Endothelial cell of umbilical vein (primary cell): ENCODE results near the gene SPATA18. TPM values are rescaled to one million over a fixed set of nuclear protein-coding genes. Genes with fewer than 3 reads are reported as not detected.

ENCODE experiments used
- BruUV-seq: library from RNA; stranded (reverse); fragments of 400-500 nt; replicated peaks from 2 replicates; lab custom pipeline; 2021; lab: Mats Ljungman, UMichigan
- CTCF ChIA-PET: fragments of 300-600, 350-600 bp; sonication (Branson Sonifier 250); formaldehyde crosslinking; loops from one replicate; lab custom pipeline; 2021; ENCODE audit warnings: antibody characterized with exemption, inconsistent platforms; lab: Charles Lee
- POLR2A ChIA-PET: fragments of 300-600, 350-600 bp; sonication (Branson Sonifier 250); formaldehyde crosslinking; loops from one replicate; lab custom pipeline; 2021; ENCODE audit warnings: antibody characterized with exemption, inconsistent platforms; lab: Charles Lee
- DNase-seq: peaks from one replicate; pipeline ENCODE4 v3.0.0-alpha.2; 2011; ENCODE audit warnings: low read depth, low spot score
- FAIRE-seq: peaks from 2 replicates; lab custom pipeline; 2011; peaks lifted over from hg19 to GRCh38; lab: Jason Lieb, UNC
- H2AFZ ChIP-seq: 2 replicates; pipeline ENCODE4 v1.6.0; 2012; ENCODE audit warnings: low read depth, low read length, control low read depth, inconsistent platforms
- H3K27ac ChIP-seq: 2 replicates; pipeline ENCODE4 v1.5.1; 2011; ENCODE audit warnings: low read depth, mild to moderate bottlenecking, control low read depth, low read length, moderate library complexity; ENCODE audit not compliant: insufficient read depth
- H3K27me3 ChIP-seq, 2 experiments: 2 replicates each; pipeline versions ENCODE4 v1.6.0 to v1.6.1; 2011; ENCODE audit warnings: low read length in 2 of 2, mixed read lengths in 1 of 2; ENCODE audit not compliant: control insufficient read depth in 2 of 2, insufficient read depth in 2 of 2
- H3K36me3 ChIP-seq, 2 experiments: 2 replicates in 1 of 2; 3 replicates in 1 of 2; pipeline ENCODE4 v1.5.1; 2011; ENCODE audit warnings: low read length in 2 of 2, mild to moderate bottlenecking in 1 of 2, moderate library complexity in 1 of 2; ENCODE audit not compliant: control insufficient read depth in 2 of 2, insufficient read depth in 2 of 2; ENCODE audit errors: extremely low read depth in 1 of 2
- H3K4me1 ChIP-seq: 3 replicates; pipeline ENCODE4 v1.5.1; 2011; ENCODE audit warnings: mild to moderate bottlenecking, low read length; ENCODE audit not compliant: control insufficient read depth, insufficient read depth; ENCODE audit errors: extremely low read depth
- H3K4me2 ChIP-seq: 2 replicates; pipeline ENCODE4 v1.6.1; 2011; ENCODE audit warnings: low read length, control low read depth, mixed read lengths; ENCODE audit not compliant: insufficient read depth
- H3K4me3 ChIP-seq, 3 experiments: fragments of 200-600 bp in 1 of 3; sonication (generic), shearing (Covaris generic) in 1 of 3; replicated peaks in 1 of 3; 2 replicates each; pipeline ENCODE4 v1.5.1; 2011 to 2016; ENCODE audit warnings: control low read depth in 3 of 3, low read length in 3 of 3, mild to moderate bottlenecking in 2 of 3, inconsistent platforms in 1 of 3, low read depth in 1 of 3, moderate library complexity in 1 of 3; ENCODE audit not compliant: insufficient read depth in 1 of 3
- H3K79me2 ChIP-seq: 2 replicates; pipeline ENCODE4 v1.6.0; 2012; ENCODE audit warnings: low read length, inconsistent platforms; ENCODE audit not compliant: control insufficient read depth, insufficient read depth
- H3K9ac ChIP-seq: replicated peaks from 2 replicates; pipeline ENCODE3; 2011; ENCODE audit warnings: low read length, control low read depth; ENCODE audit not compliant: insufficient read depth; ENCODE audit errors: extremely low read depth
- H3K9me1 ChIP-seq: replicated peaks from 3 replicates; pipeline ENCODE4 v1.6.0; 2011; ENCODE audit warnings: mild to moderate bottlenecking, low read length; ENCODE audit not compliant: control insufficient read depth, insufficient read depth; ENCODE audit errors: extremely low read depth
- H3K9me3 ChIP-seq: replicated peaks from 2 replicates; pipeline ENCODE4 v1.5.1; 2012; ENCODE audit warnings: low read length, inconsistent platforms; ENCODE audit not compliant: control insufficient read depth, insufficient read depth
- H4K20me1 ChIP-seq: replicated peaks from 2 replicates; pipeline ENCODE3; 2011; ENCODE audit warnings: mild to moderate bottlenecking, low read length; ENCODE audit not compliant: control insufficient read depth, insufficient read depth; ENCODE audit errors: extremely low read depth
- EZH2 ChIP-seq: IDR thresholded peaks from 2 replicates; pipeline ENCODE4 v1.6.1; 2012; ENCODE audit warnings: borderline replicate concordance, low read depth, mild to moderate bottlenecking, moderate library complexity, low read length, inconsistent platforms; ENCODE audit not compliant: severe bottlenecking
- FOS ChIP-seq: IDR thresholded peaks from 2 replicates; pipeline ENCODE4 v1.6.1; 2011; ENCODE audit warnings: mild to moderate bottlenecking, low read length, moderate library complexity, borderline replicate concordance; ENCODE audit not compliant: insufficient read depth
- JUN ChIP-seq: IDR thresholded peaks from 2 replicates; pipeline ENCODE4 v1.6.1; 2011; ENCODE audit warnings: borderline replicate concordance, low read depth; ENCODE audit not compliant: insufficient read length, insufficient read depth
- MYC ChIP-seq: IDR thresholded peaks from one replicate; pipeline ENCODE4 v1.6.1; 2011; ENCODE audit warnings: mild to moderate bottlenecking, low read depth, low read length
- POLR2AphosphoS5 ChIP-seq: IDR thresholded peaks from 2 replicates; pipeline ENCODE4 v1.6.1; 2012; ENCODE audit warnings: low read depth, mild to moderate bottlenecking, control low read depth, low read length, moderate library complexity; ENCODE audit not compliant: insufficient read depth
- dilution Hi-C: fragments of 300-500 bp; cut with MboI; formaldehyde crosslinking; loops from one replicate; pipeline ENCODE4 v1.15.0; 2019; ENCODE audit warnings: low sequenced_read_pairs; ENCODE audit not compliant: extremely low pct_ligation_motif_present
- intact Hi-C: fragments of 100-400 bp; cut with micrococcal nuclease; formaldehyde crosslinking; loops from one replicate; pipeline ENCODE4 v1.10.0; 2022
- polyA plus RNA-seq, 4 experiments: library from polyadenylated mRNA; depleted of rRNA in 3 of 4; stranded (reverse) in 3 of 4; unstranded in 1 of 4; fragments of >200 nt; gene quantifications; 2 replicates each; pipeline versions ENCODE4 v1.2.1 to v1.2.3, GENCODE V29; 2011 to 2012; ENCODE audit warnings: missing spikeins in 1 of 4
- total RNA-seq: library from RNA; stranded (reverse); gene quantifications from 2 replicates; pipeline ENCODE4 v1.2.3, GENCODE V29; 2021
- TF ChIP-seq, protein P1 (sequence below), 2 donors: IDR thresholded peaks; 1 replicate in 1 of 2; 2 replicates in 1 of 2; pipeline ENCODE4 v1.5.1; 2011; ENCODE audit warnings: low read length in 2 of 2, mild to moderate bottlenecking in 2 of 2, moderate library complexity in 2 of 2, control low read depth in 1 of 2, inconsistent platforms in 1 of 2, low read depth in 1 of 2; ENCODE audit not compliant: insufficient read depth in 1 of 2; ENCODE audit errors: extremely low read depth in 1 of 2
- TF ChIP-seq, protein P2 (sequence below): IDR thresholded peaks from 2 replicates; pipeline ENCODE4 v1.6.1; 2011; ENCODE audit not compliant: insufficient read depth, insufficient read length

The SPATA18 gene
- total and polyA plus RNA-seq, 2 donors (not counting 3 experiments of a cell fraction or from before 2014, with no cell fraction given) = 2.7 to 4.6 TPM

DNA sequence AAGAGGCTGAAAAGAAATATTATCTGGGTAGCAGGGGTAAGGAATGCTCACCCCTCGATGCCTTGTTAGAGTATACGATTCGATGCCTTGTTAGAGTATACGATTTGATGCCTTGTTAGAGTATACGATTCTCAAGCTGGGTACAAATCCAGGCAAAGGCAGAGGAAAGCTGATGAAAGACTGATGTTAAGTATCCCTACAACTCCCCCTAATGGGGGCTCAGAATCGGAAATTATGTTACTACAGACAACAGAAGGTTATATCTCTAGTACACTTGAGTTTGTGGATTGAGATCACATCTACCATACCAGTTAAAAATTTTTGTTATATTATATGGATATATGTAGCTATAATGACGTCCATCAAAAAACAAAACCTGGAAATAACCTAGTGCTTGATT lies 35.7 kb upstream of the SPATA18 start:
- no peak overlapping the region for H2AFZ ChIP-seq
- no peaks in the 10 kb centered on the region for H3K27me3 ChIP-seq
- H3K27ac ChIP-seq = no peak overlapping the region
- H3K4me1 ChIP-seq = peaks cover 27% of the 10 kb centered on the region
- H3K36me3 ChIP-seq = no peaks in the 10 kb centered on the region
- no peaks in the 10 kb centered on the region for H3K9me1 ChIP-seq
- intact Hi-C loops (no loop called here), dilution Hi-C loops (no loop called here)
- no peak overlapping the region for H3K4me3 ChIP-seq
- no peak for FAIRE-seq
- H3K9me3 ChIP-seq = no peaks in the 10 kb centered on the region
- no peak for TF ChIP-seq POLR2AphosphoS5
- no peak for TF ChIP-seq FOS
- no peak for TF ChIP-seq MYC
- TF ChIP-seq, protein P1, sequence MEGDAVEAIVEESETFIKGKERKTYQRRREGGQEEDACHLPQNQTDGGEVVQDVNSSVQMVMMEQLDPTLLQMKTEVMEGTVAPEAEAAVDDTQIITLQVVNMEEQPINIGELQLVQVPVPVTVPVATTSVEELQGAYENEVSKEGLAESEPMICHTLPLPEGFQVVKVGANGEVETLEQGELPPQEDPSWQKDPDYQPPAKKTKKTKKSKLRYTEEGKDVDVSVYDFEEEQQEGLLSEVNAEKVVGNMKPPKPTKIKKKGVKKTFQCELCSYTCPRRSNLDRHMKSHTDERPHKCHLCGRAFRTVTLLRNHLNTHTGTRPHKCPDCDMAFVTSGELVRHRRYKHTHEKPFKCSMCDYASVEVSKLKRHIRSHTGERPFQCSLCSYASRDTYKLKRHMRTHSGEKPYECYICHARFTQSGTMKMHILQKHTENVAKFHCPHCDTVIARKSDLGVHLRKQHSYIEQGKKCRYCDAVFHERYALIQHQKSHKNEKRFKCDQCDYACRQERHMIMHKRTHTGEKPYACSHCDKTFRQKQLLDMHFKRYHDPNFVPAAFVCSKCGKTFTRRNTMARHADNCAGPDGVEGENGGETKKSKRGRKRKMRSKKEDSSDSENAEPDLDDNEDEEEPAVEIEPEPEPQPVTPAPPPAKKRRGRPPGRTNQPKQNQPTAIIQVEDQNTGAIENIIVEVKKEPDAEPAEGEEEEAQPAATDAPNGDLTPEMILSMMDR (IDR thresholded peaks at IDR 0.05; ENCODE audit: extremely low read depth in 1 of 2, insufficient read depth in 1 of 2, low read depth in 1 of 2, low read length in 2 of 2) = peak in 1 of 2 donors; percentile 8
- no peak for TF ChIP-seq EZH2
- TF ChIP-seq, protein P2, sequence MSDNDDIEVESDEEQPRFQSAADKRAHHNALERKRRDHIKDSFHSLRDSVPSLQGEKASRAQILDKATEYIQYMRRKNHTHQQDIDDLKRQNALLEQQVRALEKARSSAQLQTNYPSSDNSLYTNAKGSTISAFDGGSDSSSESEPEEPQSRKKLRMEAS = no peak
- no peak for TF ChIP-seq JUN
- POLR2A ChIA-PET = no interaction called here
- H3K4me2 ChIP-seq = no peak overlapping the region
- CTCF ChIA-PET = interaction anchor here (1.1 to 1.5 kb wide), 7 partner anchors 18 to 130 kb away, joined by 3 to 6 read pairs (median 4); partner anchors contain the start of gene SGCB
- H3K9ac ChIP-seq = no peak overlapping the region
- no peaks in the 10 kb centered on the region for H3K79me2 ChIP-seq
- H4K20me1 ChIP-seq = no peaks in the 10 kb centered on the region
- BruUV-seq = no TSS peak
- DNase-seq = peak; percentile 53
